Right lobe of liver (tissue), 4 donors: ENCODE results near the gene RPA4.
"Not testable (repeated sequence)": the region's sequence is repeated elsewhere in the genome, so short reads cannot be mapped to it uniquely, and the experiment has no call there.

Experiments used
- POLR2A ChIP-seq: fragments of 450-650 bp; IDR thresholded peaks from one replicate; pipeline ENCODE4 v1.6.1; 2017; ENCODE audit warnings: antibody characterized with exemption, mild to moderate bottlenecking
- TF ChIP-seq, protein P1 (sequence below), 4 donors: fragments of 200-600 bp in 3 of 4; fragments of 450-650 bp in 1 of 4; IDR thresholded peaks; one replicate each; pipeline versions ENCODE4 v1.5.1 to v1.8.0; 2016 to 2022; ENCODE audit warnings: antibody characterized with exemption in 4 of 4, mild to moderate bottlenecking in 2 of 4
- donor health status: DM: no; HTN: no; CAD: no.
- donor health status: DM: no; HTN: no; CAD: no.
- donor health status: DM: no; HTN: yes; CAD: no.

DNA sequence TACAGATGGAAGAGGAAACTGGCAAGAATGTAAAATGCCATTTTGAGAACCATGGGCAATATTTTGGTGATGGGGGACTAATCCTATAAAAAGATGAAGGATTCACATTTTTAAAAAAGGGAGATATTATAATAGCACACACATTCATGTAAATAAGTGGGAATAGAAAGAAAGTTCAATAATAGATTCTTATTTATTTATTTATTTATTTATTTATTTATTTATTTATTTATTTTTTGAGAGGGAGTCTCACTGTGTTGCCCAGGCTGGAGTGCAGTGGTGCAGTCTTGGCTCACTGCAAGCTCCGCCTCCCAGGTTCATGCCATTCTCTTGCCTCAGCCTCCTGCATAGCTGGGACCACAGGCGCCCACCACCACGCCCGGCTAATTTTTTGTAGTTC, 24.3 kb upstream of the RPA4 start:
- not testable (repeated sequence) for TF ChIP-seq POLR2A
- TF ChIP-seq, protein P1, sequence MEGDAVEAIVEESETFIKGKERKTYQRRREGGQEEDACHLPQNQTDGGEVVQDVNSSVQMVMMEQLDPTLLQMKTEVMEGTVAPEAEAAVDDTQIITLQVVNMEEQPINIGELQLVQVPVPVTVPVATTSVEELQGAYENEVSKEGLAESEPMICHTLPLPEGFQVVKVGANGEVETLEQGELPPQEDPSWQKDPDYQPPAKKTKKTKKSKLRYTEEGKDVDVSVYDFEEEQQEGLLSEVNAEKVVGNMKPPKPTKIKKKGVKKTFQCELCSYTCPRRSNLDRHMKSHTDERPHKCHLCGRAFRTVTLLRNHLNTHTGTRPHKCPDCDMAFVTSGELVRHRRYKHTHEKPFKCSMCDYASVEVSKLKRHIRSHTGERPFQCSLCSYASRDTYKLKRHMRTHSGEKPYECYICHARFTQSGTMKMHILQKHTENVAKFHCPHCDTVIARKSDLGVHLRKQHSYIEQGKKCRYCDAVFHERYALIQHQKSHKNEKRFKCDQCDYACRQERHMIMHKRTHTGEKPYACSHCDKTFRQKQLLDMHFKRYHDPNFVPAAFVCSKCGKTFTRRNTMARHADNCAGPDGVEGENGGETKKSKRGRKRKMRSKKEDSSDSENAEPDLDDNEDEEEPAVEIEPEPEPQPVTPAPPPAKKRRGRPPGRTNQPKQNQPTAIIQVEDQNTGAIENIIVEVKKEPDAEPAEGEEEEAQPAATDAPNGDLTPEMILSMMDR (IDR thresholded peaks at IDR 0.05) = not testable (repeated sequence)
